T-helper 1 cell treated with Interleukin-12 subunit alpha and Interleukin-12 subunit beta and Interleukin-4 antibody, amounts not matched to agents 30 ng/mL and 1 ng/mL, for 36 hours (primary cell): Measurements from ENCODE around the gene KCNMB4. TPM values are rescaled to one million over a fixed set of nuclear protein-coding genes. Genes with fewer than 3 reads are reported as not detected.

Experiments
- intact Hi-C: fragments of 100-400 bp; cut with micrococcal nuclease; formaldehyde crosslinking; loops from one replicate; pipeline ENCODE4 v1.15.1; 2024
- total RNA-seq: library from RNA; stranded (reverse); gene quantifications from 2 replicates; pipeline ENCODE4 v1.2.3, GENCODE V29; 2022

Gene KCNMB4, protein sequence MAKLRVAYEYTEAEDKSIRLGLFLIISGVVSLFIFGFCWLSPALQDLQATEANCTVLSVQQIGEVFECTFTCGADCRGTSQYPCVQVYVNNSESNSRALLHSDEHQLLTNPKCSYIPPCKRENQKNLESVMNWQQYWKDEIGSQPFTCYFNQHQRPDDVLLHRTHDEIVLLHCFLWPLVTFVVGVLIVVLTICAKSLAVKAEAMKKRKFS
- total RNA-seq, result 0.15 TPM in 2 replicates

DNA sequence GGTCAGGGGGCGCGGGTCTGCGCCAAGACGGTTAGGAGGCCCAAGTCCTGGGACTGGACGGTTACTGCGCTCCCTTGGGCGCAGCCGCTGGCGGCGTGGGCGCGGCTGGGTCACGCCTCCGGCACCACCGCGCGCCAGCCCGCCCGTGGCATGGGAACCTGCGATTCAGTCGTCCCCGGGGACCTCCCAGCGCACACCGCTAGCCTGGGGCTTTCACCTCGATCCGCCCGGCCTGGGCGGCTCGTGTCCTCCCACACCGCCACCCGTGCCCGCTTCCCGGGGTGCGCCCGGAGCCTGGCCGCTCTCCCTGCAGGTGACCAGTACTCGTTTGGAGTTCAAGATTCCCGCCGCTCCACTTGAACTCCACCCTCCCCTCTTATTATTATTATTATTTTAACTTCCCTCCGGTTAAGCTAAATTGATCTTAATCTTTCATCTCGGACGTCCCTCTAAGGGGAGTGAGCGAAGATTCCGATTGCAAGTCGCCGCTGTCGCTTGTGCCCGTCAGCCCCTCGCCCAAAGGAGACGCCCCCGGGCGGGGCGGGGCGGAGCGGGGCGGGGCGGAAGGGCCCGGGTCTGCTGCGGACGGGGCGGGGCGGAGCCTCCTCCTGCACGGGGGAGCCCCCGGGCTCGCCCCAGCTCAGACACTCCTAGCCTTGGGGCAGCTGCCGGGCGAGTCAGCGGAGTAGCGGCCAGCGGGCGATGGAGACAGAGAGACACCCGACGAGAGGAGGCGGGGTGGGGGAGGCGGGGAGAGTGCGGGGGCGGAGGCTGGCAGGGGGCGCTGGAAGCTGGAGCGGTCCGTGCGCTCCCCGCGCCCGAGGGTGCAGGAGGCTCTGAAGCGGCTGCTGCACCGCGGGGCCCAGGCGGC, at the start of gene KCNMB4:
KCNMB4 (plus strand) TSS at position 643 of the 871 bp plus-strand sequence. CDS start 445 bp downstream, outside the sequence.
- intact Hi-C loops, result loop anchor here (1.0 to 10.0 kb wide), 11 partner anchors 61 to 1296 kb away; partner anchors contain the start of genes CCT2, CNOT2, CPSF6 and THAP2

- intact Hi-C loops, result loop anchor here (5.0 kb wide), 1 partner anchor 75 kb away; the partner anchor contains the start of gene CNOT2
These were observed 48.3 kb upstream of the KCNMB4 start for GRCh38 chr12:70317781-70318180.

GRCh38 chr12:70319605-70320004, 46.5 kb upstream of the KCNMB4 start:
- intact Hi-C loops, result loop anchor here (5.0 kb wide), 1 partner anchor 77 kb away; the partner anchor contains the start of gene CNOT2

DNA sequence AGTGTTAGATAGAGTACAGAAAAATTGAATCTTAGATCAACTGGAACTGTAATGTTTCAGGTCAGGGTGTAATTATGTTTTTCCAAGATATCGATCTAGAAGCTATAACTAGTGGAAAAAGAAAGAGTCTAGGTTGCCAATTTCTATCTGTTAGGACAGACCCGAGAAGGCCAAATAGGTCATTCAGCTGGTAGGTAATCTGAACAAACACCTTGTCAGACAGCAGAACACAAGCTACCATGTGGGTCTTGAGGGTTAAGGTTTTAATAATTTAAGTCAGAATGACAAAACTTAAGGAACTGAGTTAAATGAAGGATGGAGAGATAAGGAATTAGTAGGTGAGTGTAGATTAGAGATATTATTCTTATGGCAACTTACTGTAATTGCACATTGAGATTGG, 44.9 kb upstream of the KCNMB4 start:
- intact Hi-C loops, result no loop called here

DNA sequence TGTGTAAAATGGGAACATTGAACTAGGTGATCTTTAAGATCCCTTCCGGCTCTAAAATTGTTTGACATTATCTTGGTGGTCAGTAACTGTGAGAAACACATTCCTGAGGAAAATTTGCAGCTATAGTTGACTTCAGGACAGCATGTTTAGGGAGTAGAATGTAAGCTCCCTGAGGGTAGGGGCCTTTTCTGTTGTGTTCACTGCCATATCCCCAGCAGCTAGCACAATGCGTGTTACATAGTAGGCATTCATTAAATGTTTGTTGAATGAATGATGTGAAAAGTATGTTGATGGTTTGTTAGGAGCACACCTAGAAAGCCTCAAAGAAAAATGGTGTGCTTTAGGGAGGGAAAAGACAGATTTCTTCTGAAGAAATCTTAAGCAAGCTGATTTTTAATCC, 38.5 kb upstream of the KCNMB4 start:
- intact Hi-C loops, result no loop called here

DNA sequence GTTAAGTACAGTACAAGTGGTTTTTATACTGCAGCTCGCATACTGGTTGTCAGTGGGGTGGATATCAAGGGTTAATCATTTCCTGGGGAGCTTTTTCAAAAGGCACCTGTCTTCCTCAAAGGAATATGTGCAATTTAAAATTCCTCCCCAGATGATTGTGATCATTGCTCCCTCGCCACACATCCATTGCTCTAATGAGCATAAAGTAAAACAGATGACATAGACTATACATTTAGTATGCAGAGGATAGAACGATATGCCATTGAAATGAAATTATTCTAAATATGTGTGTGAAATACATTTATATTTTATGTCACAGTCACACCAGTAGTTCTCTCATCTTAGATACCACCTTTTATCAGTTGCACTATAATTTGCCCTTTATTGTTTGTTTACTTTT, 36.4 kb upstream of the KCNMB4 start:
- intact Hi-C loops, result no loop called here

DNA sequence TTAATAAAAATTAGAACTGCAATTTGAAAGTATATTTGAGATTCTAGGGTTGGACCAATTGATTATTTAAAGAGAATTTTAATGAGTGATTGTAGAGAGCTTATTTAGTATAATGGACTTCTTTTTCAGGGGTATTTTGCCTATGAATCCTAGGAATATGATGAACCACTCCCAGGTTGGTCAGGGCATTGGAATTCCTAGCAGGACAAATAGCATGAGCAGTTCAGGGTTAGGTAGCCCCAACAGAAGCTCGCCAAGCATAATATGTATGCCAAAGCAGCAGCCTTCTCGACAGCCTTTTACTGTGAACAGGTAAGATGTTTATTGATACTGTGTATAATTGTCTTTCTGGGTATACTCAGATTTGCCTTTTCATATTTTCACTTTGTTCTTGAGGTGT, 35.9 kb upstream of the KCNMB4 start:
- intact Hi-C loops, result no loop called here

GRCh38 chr12:70332236-70332635, 33.9 kb upstream of the KCNMB4 start:
- intact Hi-C loops, result no loop called here

DNA sequence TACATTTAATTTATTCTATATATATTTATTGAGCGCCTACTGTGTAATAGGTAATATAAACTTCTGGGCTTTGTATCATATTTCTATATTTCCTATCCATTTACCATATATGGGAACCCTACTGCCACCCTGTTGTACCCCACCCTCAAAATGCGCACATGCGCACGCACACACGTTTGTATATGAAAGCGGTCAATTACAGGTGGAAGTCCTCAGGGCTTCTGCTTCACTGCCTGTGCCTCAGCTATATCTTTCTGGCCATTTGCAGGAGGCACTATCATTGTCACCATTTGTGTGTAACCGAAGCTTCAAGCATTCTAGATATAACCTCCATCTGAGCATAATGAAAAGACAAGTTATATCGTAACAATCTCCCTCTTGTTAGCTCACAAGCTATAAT, 31.3 kb upstream of the KCNMB4 start:
- intact Hi-C loops, result no loop called here

GRCh38 chr12:70338531-70338930, 27.6 kb upstream of the KCNMB4 start:
- intact Hi-C loops, result no loop called here

- intact Hi-C loops, result no loop called here
These were observed 15.0 kb upstream of the KCNMB4 start for GRCh38 chr12:70351076-70351475.

DNA sequence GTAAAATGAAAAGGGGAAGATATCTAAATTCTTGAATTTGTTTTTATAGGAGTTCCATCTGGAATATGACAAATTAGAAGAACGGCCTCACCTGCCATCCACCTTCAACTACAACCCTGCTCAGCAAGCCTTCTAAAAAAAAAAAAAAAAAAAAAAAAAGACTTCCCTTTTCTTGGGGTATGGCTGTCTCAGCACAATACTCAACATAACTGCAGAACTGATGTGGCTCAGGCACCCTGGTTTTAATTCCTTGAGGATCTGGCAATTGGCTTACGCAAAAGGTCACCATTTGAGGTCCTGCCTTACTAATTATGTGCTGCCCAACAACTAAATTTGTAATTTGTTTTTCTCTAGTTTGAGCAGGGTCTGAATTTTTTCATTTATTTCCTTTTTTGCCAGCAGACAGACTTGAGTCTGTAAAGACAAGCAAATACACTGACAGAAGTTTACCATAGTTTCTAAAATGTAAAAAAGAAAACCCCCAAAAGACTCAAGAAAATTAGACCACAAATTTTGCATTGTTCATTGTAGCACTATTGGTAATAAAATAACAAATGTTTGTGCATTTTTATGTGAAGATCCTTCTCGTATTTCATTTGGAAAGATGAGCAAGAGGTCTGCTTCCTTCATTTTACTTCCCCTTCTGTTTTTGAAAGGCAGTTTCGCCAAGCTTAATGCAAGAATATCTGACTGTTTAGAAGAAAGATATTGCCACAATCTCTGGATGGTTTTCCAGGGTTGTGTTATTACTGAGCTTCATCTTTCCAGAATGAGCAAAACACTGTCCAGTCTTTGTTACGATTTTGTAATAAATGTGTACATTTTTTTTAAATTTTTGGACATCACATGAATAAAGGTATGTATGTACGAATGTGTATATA, 12.1 kb upstream of the KCNMB4 start:
- intact Hi-C loops, result no loop called here

- intact Hi-C loops, result loop anchor here (5.0 kb wide), 1 partner anchor 1532 kb away; no protein-coding TSS in a partner anchor
These were observed 11.3 kb upstream of the KCNMB4 start for GRCh38 chr12:70354787-70355186.

DNA sequence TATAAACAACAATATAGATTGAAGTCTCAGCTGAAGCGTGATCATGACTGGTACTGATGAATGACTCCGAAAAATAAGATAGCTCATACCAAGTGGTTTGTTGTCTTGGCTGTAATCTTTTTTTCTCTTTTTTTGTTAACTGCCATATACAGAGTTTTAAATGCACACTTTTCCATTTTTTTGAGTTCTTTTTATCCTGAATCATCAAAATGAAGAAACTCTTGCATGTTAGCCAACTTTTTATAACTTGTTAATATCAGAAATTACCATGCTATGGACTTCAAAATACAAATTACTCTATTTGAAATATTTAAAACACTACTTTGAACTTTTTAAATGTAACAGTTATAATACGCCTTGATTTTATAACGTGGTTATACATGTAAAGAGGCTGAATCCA, 10.1 kb upstream of the KCNMB4 start:
- intact Hi-C loops, result loop anchor here (5.0 kb wide), 1 partner anchor 1534 kb away; no protein-coding TSS in a partner anchor

DNA sequence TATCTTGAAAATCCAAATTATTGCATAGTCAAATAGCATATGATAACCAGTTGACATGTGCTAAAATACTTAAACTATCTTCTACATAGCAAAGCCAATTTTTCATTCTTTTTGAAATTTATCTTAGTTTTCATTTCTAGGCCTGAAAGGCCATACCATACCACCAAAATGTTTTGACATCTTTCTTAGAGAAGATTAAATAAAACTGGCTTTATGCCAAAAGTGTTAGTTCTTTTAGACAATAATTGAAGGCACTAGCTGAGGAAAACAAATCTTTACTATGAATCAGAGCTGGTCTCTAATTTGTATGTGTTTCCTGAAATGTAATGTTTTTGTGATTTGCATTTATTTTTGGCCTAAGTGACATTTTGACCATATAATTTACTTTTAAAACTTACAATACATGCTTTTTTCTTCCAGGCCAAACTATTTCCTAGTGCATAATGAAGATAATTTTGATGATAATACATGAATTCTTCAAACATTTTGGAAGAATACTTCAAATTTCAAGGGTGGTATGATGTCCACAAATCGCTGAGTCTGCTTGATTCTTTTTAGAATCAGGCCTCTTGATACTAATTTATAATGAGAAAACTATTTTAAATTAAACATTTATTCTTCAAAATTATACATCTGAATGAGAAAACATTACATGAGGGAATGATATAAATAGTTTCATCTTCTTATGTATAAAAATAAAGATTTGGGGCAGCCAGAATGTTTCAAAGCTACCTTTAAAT, 6.5 kb upstream of the KCNMB4 start:
- intact Hi-C loops, result loop anchor here (5.0 to 10.0 kb wide), 2 partner anchors 455 to 1537 kb away; no protein-coding TSS in a partner anchor

DNA sequence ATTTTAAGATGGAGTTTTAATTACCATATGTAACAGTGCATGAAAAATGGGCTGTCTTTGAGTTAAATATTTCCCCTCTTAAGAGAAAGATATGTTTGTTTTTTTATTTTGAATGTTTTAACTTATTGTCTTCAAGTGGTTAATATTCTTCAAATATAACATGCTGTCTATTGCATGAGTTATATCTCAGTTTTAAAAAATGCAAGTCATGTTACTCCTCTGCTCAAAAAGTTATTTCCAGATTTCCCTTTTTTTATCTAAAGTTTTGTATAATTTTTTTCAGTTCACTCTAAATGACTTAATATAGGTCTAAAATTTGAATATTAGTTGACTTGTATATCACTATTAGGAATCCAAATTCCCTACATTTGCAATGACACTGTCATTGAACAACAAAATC, 5.9 kb upstream of the KCNMB4 start:
- intact Hi-C loops, result loop anchor here (10.0 kb wide), 1 partner anchor 455 kb away; no protein-coding TSS in a partner anchor

DNA sequence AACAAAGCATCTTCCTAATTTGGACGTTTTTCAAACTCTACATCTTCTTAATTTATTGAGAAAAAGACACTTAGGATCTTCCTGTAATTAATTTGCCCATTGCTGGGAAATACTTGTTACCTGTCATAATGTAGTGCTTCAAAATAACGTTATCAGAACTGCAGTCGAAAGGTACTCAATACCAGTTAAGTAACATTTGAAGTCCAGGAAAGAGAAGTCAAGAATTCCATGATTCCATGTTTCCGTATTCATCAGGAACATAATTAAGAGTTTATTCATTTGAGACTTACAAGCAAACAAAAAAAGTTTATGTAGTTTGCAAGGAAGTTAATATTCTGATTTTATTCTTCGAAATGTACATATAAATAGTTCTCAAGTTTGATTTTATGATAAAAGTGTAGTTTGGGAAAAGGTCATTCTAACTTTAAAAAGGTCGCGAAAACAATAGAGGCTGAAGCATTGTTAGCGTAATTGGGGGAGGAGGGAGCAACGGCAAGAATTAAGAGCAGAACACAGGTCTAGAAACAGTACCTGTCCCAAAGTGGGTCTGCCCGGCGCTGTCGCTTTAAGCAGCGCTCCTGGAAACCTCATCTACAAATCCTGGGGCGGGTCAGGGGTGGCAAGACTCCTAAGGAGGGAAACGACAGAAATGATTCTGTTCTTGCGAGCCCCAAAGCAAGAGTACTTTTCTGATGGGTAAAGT, 1.2 kb upstream of the KCNMB4 start:
- intact Hi-C loops, result loop anchor here (5.0 to 10.0 kb wide), 4 partner anchors 212 to 1297 kb away; partner anchors contain the start of genes THAP2 and ZFC3H1

GRCh38 chr12:70365398-70365647, 767 bp upstream of the KCNMB4 start:
- intact Hi-C loops, result loop anchor here (5.0 to 10.0 kb wide), 4 partner anchors 212 to 1297 kb away; partner anchors contain the start of genes THAP2 and ZFC3H1

DNA sequence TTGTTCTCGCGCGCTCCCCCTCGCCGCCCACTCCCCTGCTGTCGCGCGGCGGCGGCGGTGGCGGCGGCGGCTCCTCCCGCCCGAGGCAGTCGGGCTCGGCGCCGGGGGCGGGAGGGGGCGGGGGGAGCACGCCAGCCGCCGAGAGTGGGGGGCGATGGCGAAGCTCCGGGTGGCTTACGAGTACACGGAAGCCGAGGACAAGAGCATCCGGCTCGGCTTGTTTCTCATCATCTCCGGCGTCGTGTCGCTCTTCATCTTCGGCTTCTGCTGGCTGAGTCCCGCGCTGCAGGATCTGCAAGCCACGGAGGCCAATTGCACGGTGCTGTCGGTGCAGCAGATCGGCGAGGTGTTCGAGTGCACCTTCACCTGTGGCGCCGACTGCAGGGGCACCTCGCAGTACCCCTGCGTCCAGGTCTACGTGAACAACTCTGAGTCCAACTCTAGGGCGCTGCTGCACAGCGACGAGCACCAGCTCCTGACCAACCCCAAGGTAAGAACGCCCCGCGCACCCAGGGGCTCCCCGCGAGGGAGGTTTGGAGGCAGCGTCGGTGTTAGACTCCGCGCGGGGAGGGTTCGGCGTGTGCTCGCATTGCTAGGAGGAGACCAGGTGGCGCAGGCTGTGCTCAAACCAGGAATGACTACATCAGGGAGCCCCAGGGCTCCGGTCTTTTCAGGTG, 629 bp downstream of the KCNMB4 start:
- intact Hi-C loops, result loop anchor here (1.0 to 10.0 kb wide), 11 partner anchors 62 to 1296 kb away; partner anchors contain the start of genes CCT2, CNOT2, CPSF6 and THAP2
